SK-N-SH (cell line): ENCODE results near the gene FCHO2. TPM values are rescaled to one million over a fixed set of nuclear protein-coding genes. Genes with fewer than 3 reads are reported as not detected.

ENCODE experiments used
- CTCF ChIA-PET: fragments of 300-600, 350-600 bp; formaldehyde crosslinking; extraction: SDS; loops from one replicate; lab custom pipeline; 2021; lab: Yijun Ruan, JAX
- POLR2A ChIA-PET: fragments of 350-600 bp; sonication (Branson Sonifier 250); formaldehyde crosslinking; extraction: SDS; loops from one replicate; lab custom pipeline; 2020; ENCODE audit warnings: antibody characterized with exemption, inconsistent platforms; lab: Yijun Ruan, JAX
- DNase-seq: peaks from one replicate; pipeline ENCODE4 v3.0.0; 2012
- H2AFZ ChIP-seq: fragments of 200-600 bp; sonication (generic); 2 replicates; pipeline ENCODE4 v1.8.1; 2016; ENCODE audit warnings: antibody characterized with exemption, mild to moderate bottlenecking, low read depth
- H3F3A ChIP-seq: fragments of 200-600 bp; sonication (generic); replicated peaks from 2 replicates; pipeline ENCODE3; 2016; ENCODE audit warnings: antibody characterized with exemption, mild to moderate bottlenecking; ENCODE audit not compliant: insufficient read depth
- H3K27ac ChIP-seq, 2 experiments: fragments of 200-500 bp in 1 of 2; fragments of 200-600 bp in 1 of 2; sonication (Bioruptor generic) in 1 of 2; sonication (generic), shearing (Covaris generic) in 1 of 2; 2 replicates each; pipeline versions ENCODE4 v1.5.1 to v1.6.1; 2014 to 2016; ENCODE audit warnings: low read depth in 2 of 2, inconsistent platforms in 1 of 2, low read length in 1 of 2, mild to moderate bottlenecking in 1 of 2, mixed read lengths in 1 of 2
- H3K27me3 ChIP-seq: fragments of 200-600 bp; sonication (generic), shearing (Covaris generic); 2 replicates; pipeline ENCODE4 v1.6.1; 2016; ENCODE audit warnings: mixed run types; ENCODE audit not compliant: insufficient read depth
- H3K36me3 ChIP-seq, 2 experiments: fragments of 200-500 bp in 1 of 2; fragments of 200-600 bp in 1 of 2; sonication (Bioruptor generic) in 1 of 2; sonication (generic) in 1 of 2; replicated peaks in 1 of 2; 2 replicates each; pipeline versions ENCODE3 to v1.5.1; 2014 to 2016; ENCODE audit warnings: low read length in 1 of 2, mild to moderate bottlenecking in 1 of 2; ENCODE audit not compliant: insufficient read depth in 2 of 2, control insufficient read depth in 1 of 2
- H3K4me1 ChIP-seq, 2 experiments: fragments of 200-500 bp in 1 of 2; fragments of 200-600 bp in 1 of 2; sonication (Bioruptor generic) in 1 of 2; sonication (generic), shearing (Covaris generic) in 1 of 2; 2 replicates each; pipeline versions ENCODE4 v1.5.1 to v1.6.1; 2014 to 2016; ENCODE audit warnings: low read depth in 1 of 2, low read length in 1 of 2, mixed run types in 1 of 2; ENCODE audit not compliant: insufficient read depth in 2 of 2, control insufficient read depth in 1 of 2
- H3K4me2 ChIP-seq: fragments of 200-600 bp; sonication (generic), shearing (Covaris generic); 2 replicates; pipeline ENCODE4 v1.6.1; 2017; ENCODE audit warnings: mixed run types
- H3K4me3 ChIP-seq, 2 experiments: fragments of 200-500 bp in 1 of 2; fragments of 200-600 bp in 1 of 2; sonication (Bioruptor generic) in 1 of 2; sonication (generic), shearing (Covaris generic) in 1 of 2; 2 replicates each; pipeline versions ENCODE4 v1.5.1 to v1.8.1; 2014 to 2016; ENCODE audit warnings: low read depth in 2 of 2, inconsistent platforms in 1 of 2, low read length in 1 of 2, mild to moderate bottlenecking in 1 of 2, mixed read lengths in 1 of 2, moderate library complexity in 1 of 2
- H3K79me2 ChIP-seq: fragments of 200-600 bp; sonication (generic); 2 replicates; pipeline ENCODE4 v1.8.1; 2017; ENCODE audit warnings: mild to moderate bottlenecking; ENCODE audit not compliant: insufficient read depth
- H3K9ac ChIP-seq: fragments of 200-600 bp; sonication (generic); 2 replicates; pipeline ENCODE4 v1.6.1; 2017; ENCODE audit warnings: mixed run types
- H3K9me2 ChIP-seq: fragments of 200-600 bp; sonication (generic); 2 replicates; pipeline ENCODE4 v1.6.1; 2017; ENCODE audit warnings: mixed run types
- H3K9me3 ChIP-seq: fragments of 200-600 bp; sonication (generic); 2 replicates; pipeline ENCODE4 v1.6.1; 2017; ENCODE audit warnings: mixed run types, mild to moderate bottlenecking, moderate library complexity
- H4K20me1 ChIP-seq: fragments of 200-600 bp; sonication (generic); 2 replicates; pipeline ENCODE4 v1.6.1; 2017; ENCODE audit warnings: mild to moderate bottlenecking, mixed run types; ENCODE audit not compliant: insufficient read depth
- ELF1 ChIP-seq: IDR thresholded peaks from 2 replicates; pipeline ENCODE4 v1.4.0; 2012
- FOSL2 ChIP-seq: IDR thresholded peaks from 2 replicates; pipeline ENCODE4 v1.4.0; 2012; ENCODE audit warnings: low read depth, mild to moderate bottlenecking, moderate library complexity, borderline replicate concordance
- FOXM1 ChIP-seq: IDR thresholded peaks from 2 replicates; pipeline ENCODE4 v1.4.0; 2012; ENCODE audit warnings: low read depth, mild to moderate bottlenecking
- GABPA ChIP-seq: IDR thresholded peaks from 2 replicates; pipeline ENCODE4 v1.4.0; 2012; ENCODE audit warnings: low read depth, mild to moderate bottlenecking
- IRF3 ChIP-seq: fragments of 150-350 bp; IDR thresholded peaks from 2 replicates; pipeline ENCODE4 v1.6.1; 2016; ENCODE audit warnings: mild to moderate bottlenecking, low read depth, low read length
- JUND ChIP-seq: IDR thresholded peaks from 2 replicates; pipeline ENCODE4 v1.4.0; 2012
- MAX ChIP-seq: IDR thresholded peaks from 2 replicates; pipeline ENCODE4 v1.4.0; 2012; ENCODE audit warnings: low read depth
- PBX3 ChIP-seq: IDR thresholded peaks from 2 replicates; pipeline ENCODE4; 2012
- RAD21 ChIP-seq: IDR thresholded peaks from 2 replicates; pipeline ENCODE4 v1.6.1; 2012; ENCODE audit warnings: mild to moderate bottlenecking, low read length
- RCOR1 ChIP-seq: fragments of 150-350 bp; IDR thresholded peaks from 2 replicates; pipeline ENCODE4 v1.6.1; 2017; ENCODE audit warnings: antibody characterized with exemption, low read length
- REST ChIP-seq: IDR thresholded peaks from 2 replicates; pipeline ENCODE4 v1.6.1; 2012; ENCODE audit warnings: mild to moderate bottlenecking, low read depth, low read length, moderate library complexity
- RFX5 ChIP-seq: IDR thresholded peaks from 2 replicates; pipeline ENCODE4 v1.6.1; 2012; ENCODE audit warnings: mild to moderate bottlenecking, improper control_type of control experiment, low read length
- SMC3 ChIP-seq: IDR thresholded peaks from 2 replicates; pipeline ENCODE4 v1.6.1; 2012; ENCODE audit warnings: low read depth, low read length, improper control_type of control experiment
- TAF1 ChIP-seq: IDR thresholded peaks from 2 replicates; pipeline ENCODE4 v1.6.1; 2012; ENCODE audit warnings: low read depth, mild to moderate bottlenecking, low read length, moderate library complexity, borderline replicate concordance
- TCF12 ChIP-seq: IDR thresholded peaks from 2 replicates; pipeline ENCODE4 v1.4.0; 2012
- TEAD4 ChIP-seq: IDR thresholded peaks from 2 replicates; pipeline ENCODE4 v1.4.0; 2012; ENCODE audit warnings: mild to moderate bottlenecking, borderline replicate concordance; ENCODE audit not compliant: insufficient read depth
- USF1 ChIP-seq: IDR thresholded peaks from 2 replicates; pipeline ENCODE4 v1.4.0; 2012; ENCODE audit warnings: low read depth, borderline replicate concordance
- WGBS: methylation state at CpG from one replicate; pipeline ENCODE4 v1.1.6; 2017; ENCODE audit warnings: low lambda C conversion rate; 5-methylcytosine and 5-hydroxymethylcytosine counted together
- polyA plus RNA-seq, 3 experiments: library from polyadenylated mRNA; depleted of rRNA; stranded (reverse); fragments of >200 nt; gene quantifications; 2 replicates each; pipeline ENCODE4 v1.2.3, GENCODE V29; 2012

FCHO2 gene
- polyA plus RNA-seq, 1 of the 3 experiments (the other 2 are of a cell fraction), result 5.2 TPM

GRCh38 chr5:73088026-73088425 is 132.2 kb downstream of the FCHO2 start:
- POLR2A ChIA-PET, result no interaction called here
- CTCF ChIA-PET, result interaction anchor here (0.7 to 1.8 kb wide), 3 partner anchors 114 to 367 kb away, joined by 3 to 8 read pairs (median 7); no protein-coding TSS in a partner anchor
- peaks cover 19 to 51% of the 10 kb centered on the region in 2 experiments for H3K36me3 ChIP-seq

GRCh38 chr5:73093943-73094342 is 138.1 kb downstream of the FCHO2 start:
- Histone ChIP-seq H3K27me3 (no peaks in the 10 kb centered on the region), H4K20me1 (no peaks in the 10 kb centered on the region), H3K9me2 (no peaks in the 10 kb centered on the region), H2AFZ (no peak overlapping the region), H3K9me3 (peaks cover 13% of the 10 kb centered on the region; the same call in 1 of the 2 replicates), H3K4me3 (no peak overlapping the region)
- WGBS, result 85% methylated on average over 7 of the region's 7 CpGs
- no peak for DNase-seq
- TF ChIP-seq RAD21 (no peak), JUND (peak; percentile 34; the same call in 1 of the 2 replicates), MAX (0 out of 2 replicates have a peak, but pooled peaks have one; percentile 34), REST (no peak), TCF12 (no peak), FOXM1 (no peak), GABPA (no peak), IRF3 (no peak), TAF1 (no peak), FOSL2 (peak; percentile 53; the same call in 1 of the 2 replicates)
- TF ChIP-seq, all 33 proteins: peak for 3
- ChIA-PET CTCF (interaction anchor here (0.9 to 3.0 kb wide), 3 partner anchors 11 to 122 kb away, joined by 4 to 8 read pairs (median 5); no protein-coding TSS in a partner anchor), POLR2A (no interaction called here)
- Histone ChIP-seq H3K9ac (no peak overlapping the region), H3F3A (no peaks in the 10 kb centered on the region), H3K79me2 (no peaks in the 10 kb centered on the region), H3K27ac (peak overlapping the region in 1 of 2 experiments; percentile 39; a peak in 2 of 4 replicates), H3K4me2 (no peak overlapping the region), H3K36me3 (peaks cover 5 to 25% of the 10 kb centered on the region in 2 experiments), H3K4me1 (peaks cover 0 to 5% of the 10 kb centered on the region in 2 experiments; a peak in 2 of 4 replicates)

More at GRCh38 chr5:73088026-73088425, 132.2 kb downstream of the FCHO2 start:
- Histone ChIP-seq H3K9me3 (no peaks in the 10 kb centered on the region), H3K27me3 (no peaks in the 10 kb centered on the region), H3K27ac (no peak overlapping the region), H4K20me1 (no peaks in the 10 kb centered on the region), H3K79me2 (no peaks in the 10 kb centered on the region), H3K4me1 (peaks cover 0 to 5% of the 10 kb centered on the region in 2 experiments; a peak in 1 of 4 replicates), H3K4me3 (no peak overlapping the region), H3K4me2 (no peak overlapping the region), H3F3A (no peaks in the 10 kb centered on the region), H2AFZ (no peak overlapping the region), H3K9ac (no peak overlapping the region), H3K9me2 (no peaks in the 10 kb centered on the region)
- no peak for DNase-seq
- no peak for TF ChIP-seq TEAD4
- no peak for TF ChIP-seq IRF3
- TF ChIP-seq RCOR1, result no peak
- TF ChIP-seq PBX3, result no peak
- TF ChIP-seq RFX5, result no peak
- no peak for TF ChIP-seq TAF1
- TF ChIP-seq ELF1, result no peak
- TF ChIP-seq SMC3, result no peak
- TF ChIP-seq USF1, result no peak
- WGBS, result 90% methylated on average over 4 of the region's 4 CpGs
